ENCODE measurements around the gene TIMMDC1.

- TF ChIP-seq CTCF (IDR thresholded peaks at IDR 0.05) = no peak
- no peak for TF ChIP-seq EZH2phosphoT487 (IDR thresholded peaks at IDR 0.05)
Measured at GRCh38 chr3:119555929-119556328, 57.6 kb downstream of the TIMMDC1 start.

Data from neural progenitor cell (in vitro differentiated cells).